ENCODE data around the gene HMGXB3.

The HMGXB3 gene

GRCh38 chr5:150092159-150092787 is 91.7 kb downstream of the HMGXB3 start:
- no peak for DNase-seq (ENCODE audit: low read depth)

- DNase-seq (ENCODE audit: low read depth) = no peak
These were observed 96.6 kb downstream of the HMGXB3 start for GRCh38 chr5:150097152-150097551.

- no peak for DNase-seq (ENCODE audit: low read depth)
These were observed 100.5 kb downstream of the HMGXB3 start for GRCh38 chr5:150101023-150101422.
